HEK293 (cell line): ENCODE results near the gene BCL6.

Experiments used
- SALL2 ChIP-seq: fragments of 450-650 bp; formaldehyde crosslinking; IDR thresholded peaks from 2 replicates; pipeline ENCODE4 v1.5.0; 2017; ENCODE audit warnings: missing biosample characterization, mild to moderate bottlenecking, missing genetic modification characterization, borderline replicate concordance
- TCF7L2 ChIP-seq: IDR thresholded peaks from 2 replicates; pipeline ENCODE4 v1.6.1; 2011; ENCODE audit warnings: low read depth, mild to moderate bottlenecking, inconsistent platforms, low read length, moderate library complexity, borderline replicate concordance
- ZFHX2 ChIP-seq: fragments of 450-650 bp; formaldehyde crosslinking; conservative IDR thresholded peaks from 2 replicates; pipeline ENCODE4 v1.5.1; 2016; ENCODE audit warnings: missing biosample characterization, missing genetic modification characterization
- ZNF112 ChIP-seq: fragments of 450-650 bp; formaldehyde crosslinking; IDR thresholded peaks from 2 replicates; pipeline ENCODE4 v1.5.0; 2017; ENCODE audit warnings: missing biosample characterization, missing genetic modification characterization
- ZNF266 ChIP-seq: fragments of 450-650 bp; formaldehyde crosslinking; IDR thresholded peaks from 2 replicates; pipeline ENCODE4 v1.5.1; 2016; ENCODE audit warnings: missing biosample characterization, missing genetic modification characterization, low read depth
- ZNF274 ChIP-seq, 2 experiments: fragments of 200-500 bp in 1 of 2; fragments of 450-650 bp in 1 of 2; sonication (Bioruptor generic) in 1 of 2; formaldehyde crosslinking in 1 of 2; IDR thresholded peaks; 2 replicates each; pipeline versions ENCODE4 v1.5.1 to v1.6.1; 2014 to 2016; ENCODE audit warnings: borderline replicate concordance in 1 of 2, inconsistent platforms in 1 of 2, low read length in 1 of 2, missing biosample characterization in 1 of 2, missing genetic modification characterization in 1 of 2
- ZNF548 ChIP-seq: fragments of 450-650 bp; formaldehyde crosslinking; IDR thresholded peaks from 2 replicates; pipeline ENCODE4 v1.5.1; 2016; ENCODE audit warnings: missing biosample characterization, missing genetic modification characterization
- ZNF571 ChIP-seq: fragments of 450-650 bp; formaldehyde crosslinking; IDR thresholded peaks from 2 replicates; pipeline ENCODE4 v1.5.0; 2017; ENCODE audit warnings: missing biosample characterization, missing genetic modification characterization
- ZNF664 ChIP-seq: fragments of 450-650 bp; formaldehyde crosslinking; IDR thresholded peaks from 2 replicates; pipeline ENCODE4 v1.5.1; 2016; ENCODE audit warnings: missing biosample characterization, missing genetic modification characterization
- ZNF747 ChIP-seq: fragments of 450-650 bp; formaldehyde crosslinking; IDR thresholded peaks from 2 replicates; pipeline ENCODE4 v1.5.1; 2016; ENCODE audit warnings: missing biosample characterization, missing genetic modification characterization
- TF ChIP-seq, protein P1 (sequence below): fragments of 450-650 bp; formaldehyde crosslinking; IDR thresholded peaks from 2 replicates; pipeline ENCODE4 v1.5.1; 2016; ENCODE audit warnings: missing biosample characterization, missing genetic modification characterization
- TF ChIP-seq, protein P2 (sequence below): fragments of 450-650 bp; formaldehyde crosslinking; IDR thresholded peaks from 2 replicates; pipeline ENCODE4 v1.5.1; 2016; ENCODE audit warnings: missing biosample characterization, missing genetic modification characterization
- TF ChIP-seq, protein P3 (sequence below): sonication (generic); formaldehyde crosslinking; IDR thresholded peaks from 2 replicates; pipeline ENCODE4 v1.8.1; 2022; ENCODE audit warnings: mild to moderate bottlenecking, moderate library complexity, missing genetic modification reagents
- TF ChIP-seq, protein P4 (sequence below): fragments of 450-650 bp; formaldehyde crosslinking; conservative IDR thresholded peaks from 2 replicates; pipeline ENCODE4 v1.5.1; 2016; ENCODE audit warnings: low read depth, missing biosample characterization, missing genetic modification characterization

DNA sequence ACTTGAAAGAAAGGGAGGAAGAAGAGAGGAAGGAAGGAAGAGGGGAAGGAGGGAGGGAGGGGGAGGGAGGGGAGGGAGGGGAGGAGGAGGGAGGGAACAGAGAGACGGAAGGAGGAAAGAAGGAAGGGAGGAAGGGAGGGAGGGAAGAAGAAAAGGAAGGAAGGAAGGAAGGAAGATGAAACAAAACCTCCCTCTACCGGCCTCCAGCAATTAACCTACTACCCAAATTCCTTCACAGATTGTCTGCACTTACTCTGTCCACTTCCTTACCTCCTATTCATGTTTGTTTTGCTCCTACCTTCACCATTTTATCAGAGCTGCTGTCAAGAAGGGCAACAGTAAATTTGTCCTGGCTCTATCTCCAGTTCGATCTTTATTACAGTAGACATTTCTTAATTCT lies 44.6 kb upstream of the BCL6 start:
- TF ChIP-seq, protein P1, sequence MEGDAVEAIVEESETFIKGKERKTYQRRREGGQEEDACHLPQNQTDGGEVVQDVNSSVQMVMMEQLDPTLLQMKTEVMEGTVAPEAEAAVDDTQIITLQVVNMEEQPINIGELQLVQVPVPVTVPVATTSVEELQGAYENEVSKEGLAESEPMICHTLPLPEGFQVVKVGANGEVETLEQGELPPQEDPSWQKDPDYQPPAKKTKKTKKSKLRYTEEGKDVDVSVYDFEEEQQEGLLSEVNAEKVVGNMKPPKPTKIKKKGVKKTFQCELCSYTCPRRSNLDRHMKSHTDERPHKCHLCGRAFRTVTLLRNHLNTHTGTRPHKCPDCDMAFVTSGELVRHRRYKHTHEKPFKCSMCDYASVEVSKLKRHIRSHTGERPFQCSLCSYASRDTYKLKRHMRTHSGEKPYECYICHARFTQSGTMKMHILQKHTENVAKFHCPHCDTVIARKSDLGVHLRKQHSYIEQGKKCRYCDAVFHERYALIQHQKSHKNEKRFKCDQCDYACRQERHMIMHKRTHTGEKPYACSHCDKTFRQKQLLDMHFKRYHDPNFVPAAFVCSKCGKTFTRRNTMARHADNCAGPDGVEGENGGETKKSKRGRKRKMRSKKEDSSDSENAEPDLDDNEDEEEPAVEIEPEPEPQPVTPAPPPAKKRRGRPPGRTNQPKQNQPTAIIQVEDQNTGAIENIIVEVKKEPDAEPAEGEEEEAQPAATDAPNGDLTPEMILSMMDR = no peak
- TF ChIP-seq, protein P2, sequence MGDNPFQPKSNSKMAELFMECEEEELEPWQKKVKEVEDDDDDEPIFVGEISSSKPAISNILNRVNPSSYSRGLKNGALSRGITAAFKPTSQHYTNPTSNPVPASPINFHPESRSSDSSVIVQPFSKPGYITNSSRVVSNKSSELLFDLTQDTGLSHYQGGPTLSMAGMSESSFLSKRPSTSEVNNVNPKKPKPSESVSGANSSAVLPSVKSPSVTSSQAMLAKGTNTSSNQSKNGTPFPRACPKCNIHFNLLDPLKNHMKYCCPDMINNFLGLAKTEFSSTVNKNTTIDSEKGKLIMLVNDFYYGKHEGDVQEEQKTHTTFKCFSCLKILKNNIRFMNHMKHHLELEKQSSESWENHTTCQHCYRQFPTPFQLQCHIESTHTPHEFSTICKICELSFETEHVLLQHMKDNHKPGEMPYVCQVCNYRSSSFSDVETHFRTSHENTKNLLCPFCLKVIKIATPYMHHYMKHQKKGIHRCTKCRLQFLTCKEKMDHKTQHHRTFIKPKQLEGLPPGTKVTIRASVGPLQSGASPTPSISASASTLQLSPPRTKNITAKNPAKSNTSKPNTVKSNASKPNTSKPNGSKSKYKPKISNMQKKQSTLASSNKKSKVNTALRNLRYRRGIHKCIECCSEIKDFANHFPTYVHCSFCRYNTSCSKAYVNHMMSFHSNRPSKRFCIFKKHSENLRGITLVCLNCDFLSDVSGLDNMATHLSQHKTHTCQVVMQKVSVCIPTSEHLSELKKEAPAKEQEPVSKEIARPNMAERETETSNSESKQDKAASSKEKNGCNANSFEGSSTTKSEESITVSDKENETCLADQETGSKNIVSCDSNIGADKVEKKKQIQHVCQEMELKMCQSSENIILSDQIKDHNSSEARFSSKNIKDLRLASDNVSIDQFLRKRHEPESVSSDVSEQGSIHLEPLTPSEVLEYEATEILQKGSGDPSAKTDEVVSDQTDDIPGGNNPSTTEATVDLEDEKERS = no peak
- no peak for TF ChIP-seq ZNF747
- TF ChIP-seq ZNF274 (IDR thresholded peaks at IDR 0.05; ENCODE audit: low read length) = no peak
- no peak for TF ChIP-seq ZNF274 (tag by site-specific recombination; IDR thresholded peaks at IDR 0.05; ENCODE audit: borderline replicate concordance)
- TF ChIP-seq ZNF112 (tag by site-specific recombination) = no peak
- TF ChIP-seq ZNF266 (tag by site-specific recombination) = no peak
- no peak for TF ChIP-seq TCF7L2
- TF ChIP-seq ZNF571 (tag by site-specific recombination) = no peak
- TF ChIP-seq, protein P3, sequence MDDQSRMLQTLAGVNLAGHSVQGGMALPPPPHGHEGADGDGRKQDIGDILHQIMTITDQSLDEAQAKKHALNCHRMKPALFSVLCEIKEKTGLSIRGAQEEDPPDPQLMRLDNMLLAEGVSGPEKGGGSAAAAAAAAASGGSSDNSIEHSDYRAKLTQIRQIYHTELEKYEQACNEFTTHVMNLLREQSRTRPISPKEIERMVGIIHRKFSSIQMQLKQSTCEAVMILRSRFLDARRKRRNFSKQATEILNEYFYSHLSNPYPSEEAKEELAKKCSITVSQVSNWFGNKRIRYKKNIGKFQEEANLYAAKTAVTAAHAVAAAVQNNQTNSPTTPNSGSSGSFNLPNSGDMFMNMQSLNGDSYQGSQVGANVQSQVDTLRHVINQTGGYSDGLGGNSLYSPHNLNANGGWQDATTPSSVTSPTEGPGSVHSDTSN (CRISPR knock-in tag) = no peak
- no peak for TF ChIP-seq ZFHX2 (tag by site-specific recombination)
- TF ChIP-seq SALL2 (tag by site-specific recombination) = no peak
- no peak for TF ChIP-seq ZNF664 (tag by site-specific recombination)
- no peak for TF ChIP-seq ZNF548 (tag by site-specific recombination)
- TF ChIP-seq, protein P4, sequence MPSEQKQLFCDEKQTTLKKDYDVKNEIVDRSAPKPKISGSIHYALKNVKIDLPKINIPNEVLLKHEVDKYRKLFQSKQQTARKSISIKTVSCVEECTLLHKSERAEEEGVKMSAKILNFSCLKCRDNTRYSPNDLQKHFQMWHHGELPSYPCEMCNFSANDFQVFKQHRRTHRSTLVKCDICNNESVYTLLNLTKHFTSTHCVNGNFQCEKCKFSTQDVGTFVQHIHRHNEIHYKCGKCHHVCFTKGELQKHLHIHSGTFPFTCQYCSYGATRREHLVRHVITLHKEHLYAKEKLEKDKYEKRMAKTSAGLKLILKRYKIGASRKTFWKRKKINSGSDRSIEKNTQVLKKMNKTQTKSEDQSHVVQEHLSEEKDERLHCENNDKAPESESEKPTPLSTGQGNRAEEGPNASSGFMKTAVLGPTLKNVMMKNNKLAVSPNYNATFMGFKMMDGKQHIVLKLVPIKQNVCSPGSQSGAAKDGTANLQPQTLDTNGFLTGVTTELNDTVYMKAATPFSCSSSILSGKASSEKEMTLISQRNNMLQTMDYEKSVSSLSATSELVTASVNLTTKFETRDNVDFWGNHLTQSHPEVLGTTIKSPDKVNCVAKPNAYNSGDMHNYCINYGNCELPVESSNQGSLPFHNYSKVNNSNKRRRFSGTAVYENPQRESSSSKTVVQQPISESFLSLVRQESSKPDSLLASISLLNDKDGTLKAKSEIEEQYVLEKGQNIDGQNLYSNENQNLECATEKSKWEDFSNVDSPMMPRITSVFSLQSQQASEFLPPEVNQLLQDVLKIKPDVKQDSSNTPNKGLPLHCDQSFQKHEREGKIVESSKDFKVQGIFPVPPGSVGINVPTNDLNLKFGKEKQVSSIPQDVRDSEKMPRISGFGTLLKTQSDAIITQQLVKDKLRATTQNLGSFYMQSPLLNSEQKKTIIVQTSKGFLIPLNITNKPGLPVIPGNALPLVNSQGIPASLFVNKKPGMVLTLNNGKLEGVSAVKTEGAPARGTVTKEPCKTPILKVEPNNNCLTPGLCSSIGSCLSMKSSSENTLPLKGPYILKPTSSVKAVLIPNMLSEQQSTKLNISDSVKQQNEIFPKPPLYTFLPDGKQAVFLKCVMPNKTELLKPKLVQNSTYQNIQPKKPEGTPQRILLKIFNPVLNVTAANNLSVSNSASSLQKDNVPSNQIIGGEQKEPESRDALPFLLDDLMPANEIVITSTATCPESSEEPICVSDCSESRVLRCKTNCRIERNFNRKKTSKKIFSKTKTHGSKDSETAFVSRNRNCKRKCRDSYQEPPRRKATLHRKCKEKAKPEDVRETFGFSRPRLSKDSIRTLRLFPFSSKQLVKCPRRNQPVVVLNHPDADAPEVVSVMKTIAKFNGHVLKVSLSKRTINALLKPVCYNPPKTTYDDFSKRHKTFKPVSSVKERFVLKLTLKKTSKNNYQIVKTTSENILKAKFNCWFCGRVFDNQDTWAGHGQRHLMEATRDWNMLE (tag by site-specific recombination) = no peak
